ENCODE measurements around the gene RPS10.

GRCh38 chr6:34418367-34418766, 7.5 kb downstream of the RPS10 start:
- TF ChIP-seq CTCF (IDR thresholded peaks at IDR 0.05; ENCODE audit: insufficient read depth, low read length, poor library complexity, severe bottlenecking) (no peak), EZH2phosphoT487 (conservative IDR thresholded peaks at IDR 0.05; ENCODE audit: low read length) (no peak)

All from SU-DHL-6 (cell line).